A673 (cell line): ENCODE data around the gene AGAP1. TPM values are rescaled to one million over a fixed set of nuclear protein-coding genes. Genes with fewer than 3 reads are reported as not detected.

Experiments
- BruUV-seq: library from RNA; stranded (reverse); fragments of 400-500 nt; replicated peaks from 2 replicates; lab custom pipeline; 2021; lab: Mats Ljungman, UMichigan
- CTCF ChIA-PET: fragments of 300-600 bp; sonication (Branson Sonifier 250); formaldehyde crosslinking; loops from one replicate; lab custom pipeline; 2022; ENCODE audit warnings: antibody characterized with exemption; lab: Charles Lee
- POLR2A ChIA-PET: fragments of 300-600 bp; sonication (Branson Sonifier 250); formaldehyde crosslinking; loops from one replicate; lab custom pipeline; 2022; ENCODE audit warnings: antibody characterized with exemption; ENCODE audit not compliant: low non-redundant PET; lab: Charles Lee
- DNase-seq: peaks from one replicate; pipeline ENCODE4 v3.0.0-alpha.2; 2015; ENCODE audit warnings: low spot score
- H3K27ac ChIP-seq: fragments of 200-600 bp; sonication (generic); 2 replicates; pipeline ENCODE4 v1.5.1; 2016; ENCODE audit warnings: mixed run types, low read depth, mild to moderate bottlenecking, mixed read lengths, antibody characterized with exemption, low read length; ENCODE audit not compliant: poor library complexity, severe bottlenecking
- H3K27me3 ChIP-seq: fragments of 200-600 bp; sonication (generic); replicated peaks from 2 replicates; pipeline ENCODE4 v1.6.1; 2017; ENCODE audit warnings: mixed run types, low read depth, mild to moderate bottlenecking, mixed read lengths, antibody characterized with exemption, low read length; ENCODE audit not compliant: insufficient read depth, poor library complexity
- H3K36me3 ChIP-seq: fragments of 200-600 bp; sonication (generic); 2 replicates; pipeline ENCODE4 v1.6.1; 2016; ENCODE audit warnings: mixed run types, mild to moderate bottlenecking, mixed read lengths, antibody characterized with exemption, low read length; ENCODE audit not compliant: insufficient read depth, poor library complexity, severe bottlenecking
- H3K4me1 ChIP-seq: fragments of 200-600 bp; sonication (generic); 2 replicates; pipeline ENCODE4 v1.6.1; 2017; ENCODE audit warnings: mixed run types, mild to moderate bottlenecking, mixed read lengths, antibody characterized with exemption, low read length; ENCODE audit not compliant: insufficient read depth, poor library complexity, severe bottlenecking
- H3K4me3 ChIP-seq: fragments of 200-600 bp; sonication (generic); 2 replicates; pipeline ENCODE4 v1.5.1; 2016; ENCODE audit warnings: low read depth, mixed run types, mild to moderate bottlenecking, mixed read lengths, low read length; ENCODE audit not compliant: poor library complexity, severe bottlenecking
- H3K9me3 ChIP-seq: fragments of 200-600 bp; sonication (generic); 2 replicates; pipeline ENCODE4 v1.6.1; 2016; ENCODE audit warnings: mixed run types, low read depth, mild to moderate bottlenecking, mixed read lengths, antibody characterized with exemption, low read length; ENCODE audit not compliant: poor library complexity, severe bottlenecking
- EZH2 ChIP-seq: fragments of 200-600 bp; sonication (generic); IDR thresholded peaks from 2 replicates; pipeline ENCODE4 v1.6.1; 2017; ENCODE audit warnings: borderline replicate concordance, low read depth, mild to moderate bottlenecking, mixed read lengths, antibody characterized with exemption, low read length; ENCODE audit not compliant: poor library complexity, severe bottlenecking
- intact Hi-C: fragments of 100-400 bp; cut with micrococcal nuclease; formaldehyde crosslinking; loops from one replicate; pipeline ENCODE4 v1.10.0; 2022; ENCODE audit not compliant: unreplicated experiment
- total RNA-seq: library from RNA; stranded (reverse); gene quantifications from 2 replicates; pipeline ENCODE4 v1.2.3, GENCODE V29; 2021
- TF ChIP-seq, protein P1 (sequence below): fragments of 300-800, 200-600 bp; sonication (generic); conservative IDR thresholded peaks from 2 replicates; pipeline ENCODE4 v1.5.1; 2017; ENCODE audit warnings: low read depth, mild to moderate bottlenecking, antibody characterized with exemption, low read length, moderate library complexity, mixed read lengths

The AGAP1 gene
- total RNA-seq, 1 experiment from 2014 or later: 25.3 TPM

DNA sequence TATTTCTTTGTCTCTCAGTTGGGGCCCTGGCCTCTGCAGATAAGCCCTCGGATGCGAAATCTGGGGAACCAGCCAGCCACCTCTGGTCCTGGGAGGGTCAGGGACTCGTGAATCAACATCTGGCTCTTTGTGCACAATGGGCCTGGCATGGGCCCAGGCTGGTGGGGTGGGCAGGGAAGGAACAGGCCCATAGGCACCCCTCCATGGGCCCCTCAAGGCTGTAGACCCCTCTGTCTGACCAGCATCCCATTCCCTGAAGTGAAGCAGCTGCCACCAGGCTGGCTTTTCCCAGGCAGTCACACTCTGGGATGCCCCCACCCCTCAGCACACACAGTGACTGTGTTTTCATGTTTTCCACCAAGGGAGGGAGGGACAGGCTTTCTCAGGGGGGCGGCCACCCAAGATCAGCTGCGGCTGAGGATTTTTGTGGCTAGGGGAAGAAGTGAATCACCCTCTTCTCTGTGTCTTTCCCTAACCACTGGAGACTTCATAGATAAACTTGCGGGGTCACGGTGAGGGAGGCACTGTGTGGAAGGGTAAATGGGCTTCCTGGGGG lies 166.0 kb downstream of the AGAP1 start:
- Histone ChIP-seq H3K27me3 (no peaks in the 10 kb centered on the region), H3K36me3 (no peaks in the 10 kb centered on the region), H3K4me3 (no peak overlapping the region), H3K9me3 (no peaks in the 10 kb centered on the region), H3K27ac (no peak overlapping the region), H3K4me1 (peaks cover 20% of the 10 kb centered on the region)
- DNase-seq: no peak
- no peak for TF ChIP-seq EZH2
- TF ChIP-seq, protein P1, sequence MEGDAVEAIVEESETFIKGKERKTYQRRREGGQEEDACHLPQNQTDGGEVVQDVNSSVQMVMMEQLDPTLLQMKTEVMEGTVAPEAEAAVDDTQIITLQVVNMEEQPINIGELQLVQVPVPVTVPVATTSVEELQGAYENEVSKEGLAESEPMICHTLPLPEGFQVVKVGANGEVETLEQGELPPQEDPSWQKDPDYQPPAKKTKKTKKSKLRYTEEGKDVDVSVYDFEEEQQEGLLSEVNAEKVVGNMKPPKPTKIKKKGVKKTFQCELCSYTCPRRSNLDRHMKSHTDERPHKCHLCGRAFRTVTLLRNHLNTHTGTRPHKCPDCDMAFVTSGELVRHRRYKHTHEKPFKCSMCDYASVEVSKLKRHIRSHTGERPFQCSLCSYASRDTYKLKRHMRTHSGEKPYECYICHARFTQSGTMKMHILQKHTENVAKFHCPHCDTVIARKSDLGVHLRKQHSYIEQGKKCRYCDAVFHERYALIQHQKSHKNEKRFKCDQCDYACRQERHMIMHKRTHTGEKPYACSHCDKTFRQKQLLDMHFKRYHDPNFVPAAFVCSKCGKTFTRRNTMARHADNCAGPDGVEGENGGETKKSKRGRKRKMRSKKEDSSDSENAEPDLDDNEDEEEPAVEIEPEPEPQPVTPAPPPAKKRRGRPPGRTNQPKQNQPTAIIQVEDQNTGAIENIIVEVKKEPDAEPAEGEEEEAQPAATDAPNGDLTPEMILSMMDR: no peak
- intact Hi-C loops: no loop called here
- no TSS peak for BruUV-seq
- ChIA-PET POLR2A (no interaction called here), CTCF (no interaction called here)

DNA sequence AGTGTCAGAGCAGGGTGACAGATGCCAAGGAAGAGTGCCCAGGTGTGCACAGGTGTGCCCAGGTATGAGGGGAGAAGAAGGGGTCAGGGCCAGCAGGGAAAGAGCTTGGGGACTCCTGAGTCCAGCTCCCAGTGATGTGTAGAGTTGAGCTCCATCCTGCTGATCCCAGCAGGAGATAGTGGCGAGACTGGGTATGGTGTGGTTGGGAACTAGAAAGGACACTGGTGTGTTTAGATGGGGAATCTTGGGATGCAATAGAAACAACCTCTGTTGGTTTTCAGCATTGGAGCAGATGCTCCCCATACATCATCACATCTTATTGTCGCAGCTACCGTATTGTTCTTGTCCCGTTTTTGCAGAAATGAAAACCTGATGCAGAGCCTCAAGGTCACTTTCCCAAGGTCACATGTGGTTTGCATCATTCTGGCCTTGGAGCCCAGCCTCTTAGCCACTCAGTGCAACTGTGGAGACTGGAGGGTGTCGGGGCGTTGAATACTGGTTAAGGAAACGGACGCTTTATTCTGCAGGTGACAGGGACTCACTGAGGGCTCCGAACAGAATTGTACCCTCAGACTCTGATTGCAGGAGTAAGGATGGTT lies 166.7 kb downstream of the AGAP1 start:
- no peak for TF ChIP-seq EZH2
- TF ChIP-seq, protein P1: no peak
- intact Hi-C loops: no loop called here
- POLR2A ChIA-PET: no interaction called here
- no TSS peak for BruUV-seq
- Histone ChIP-seq H3K27me3 (no peaks in the 10 kb centered on the region), H3K4me1 (peaks cover 21% of the 10 kb centered on the region), H3K9me3 (no peaks in the 10 kb centered on the region), H3K36me3 (no peaks in the 10 kb centered on the region), H3K4me3 (no peak overlapping the region), H3K27ac (no peak overlapping the region)
- no peak for DNase-seq
- CTCF ChIA-PET: no interaction called here

DNA sequence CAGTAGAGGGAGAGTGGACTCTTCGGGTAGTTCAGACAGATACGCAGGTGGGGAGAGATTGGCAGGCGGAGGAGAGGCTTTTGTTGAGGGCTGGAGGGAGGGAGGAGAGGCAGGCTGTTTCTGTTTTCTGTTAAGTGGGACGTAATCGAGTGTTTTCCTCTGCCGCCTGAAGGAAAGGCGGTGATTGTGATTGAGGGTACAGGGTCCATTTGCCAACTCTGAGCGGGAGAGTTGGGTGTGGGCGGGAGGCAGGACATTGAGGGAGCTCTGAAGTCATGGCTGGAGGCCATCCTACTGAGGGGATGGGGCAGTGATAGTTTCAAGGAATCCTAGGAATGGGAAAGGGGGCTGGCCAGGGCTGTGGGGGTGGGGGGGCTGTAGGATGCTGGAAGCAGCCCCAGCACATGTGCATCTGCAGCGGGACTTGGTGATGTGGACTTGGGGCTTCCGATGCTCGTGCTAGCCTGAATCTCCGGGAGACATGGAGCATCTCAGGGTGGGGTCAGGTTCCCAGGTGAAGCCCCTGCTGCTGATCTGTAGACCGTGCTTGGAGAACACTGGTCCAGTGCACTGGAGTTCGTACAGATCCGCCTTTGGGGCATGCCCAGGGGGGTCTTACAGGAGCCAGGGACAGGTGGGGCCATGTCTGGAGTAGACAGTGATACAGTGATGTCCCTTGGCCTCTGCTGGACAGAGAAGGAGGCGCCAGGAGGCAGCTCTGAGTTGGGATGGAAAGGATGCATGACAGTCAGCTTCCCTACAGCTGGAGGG lies 167.5 kb downstream of the AGAP1 start:
- intact Hi-C loops: no loop called here
- H3K36me3 ChIP-seq: no peaks in the 10 kb centered on the region
- TF ChIP-seq, protein P1: no peak
- no peak for TF ChIP-seq EZH2
- peaks cover 28% of the 10 kb centered on the region for H3K4me1 ChIP-seq
- no peak for DNase-seq
- no peak overlapping the region for H3K27ac ChIP-seq
- no peak overlapping the region for H3K4me3 ChIP-seq
- H3K27me3 ChIP-seq: no peaks in the 10 kb centered on the region
- no peaks in the 10 kb centered on the region for H3K9me3 ChIP-seq
- POLR2A ChIA-PET: no interaction called here
- no TSS peak for BruUV-seq
- CTCF ChIA-PET: no interaction called here
